Smooth muscle cell (in vitro differentiated cells): Measurements from ENCODE around the gene CCDC15. TPM values are rescaled to one million over a fixed set of nuclear protein-coding genes. Genes with fewer than 3 reads are reported as not detected.

Experiments used
- DNase-seq: peaks from one replicate; lab custom pipeline; 2025; ENCODE audit not compliant: unreplicated experiment; lab: John Stamatoyannopoulos, UW
- H2AFZ ChIP-seq: fragments of 200-600 bp; sonication (generic); 2 replicates; pipeline ENCODE4 v1.6.0; 2016; ENCODE audit warnings: antibody characterized with exemption, low read depth, mild to moderate bottlenecking
- H3F3A ChIP-seq: fragments of 200-600 bp; sonication (generic); 2 replicates; pipeline ENCODE4 v1.6.0; 2017; ENCODE audit warnings: antibody characterized with exemption, low read depth
- H3K27ac ChIP-seq: fragments of 200-600 bp; sonication (generic); 2 replicates; pipeline ENCODE4 v1.5.1; 2016; ENCODE audit warnings: low read depth, mild to moderate bottlenecking
- H3K27me3 ChIP-seq: fragments of 200-600 bp; sonication (generic); 2 replicates; pipeline ENCODE4 v1.6.1; 2016; ENCODE audit warnings: low read depth, mild to moderate bottlenecking
- H3K36me3 ChIP-seq: fragments of 200-600 bp; sonication (generic); 2 replicates; pipeline ENCODE4 v1.5.1; 2016; ENCODE audit warnings: low read depth
- H3K4me1 ChIP-seq: fragments of 200-600 bp; sonication (generic); 2 replicates; pipeline ENCODE4 v1.5.1; 2016; ENCODE audit warnings: low read depth
- H3K4me2 ChIP-seq: fragments of 200-600 bp; sonication (generic); 2 replicates; pipeline ENCODE4 v1.6.0; 2016; ENCODE audit warnings: mild to moderate bottlenecking
- H3K4me3 ChIP-seq: fragments of 200-600 bp; sonication (generic); 2 replicates; pipeline ENCODE4 v1.5.1; 2016; ENCODE audit warnings: mild to moderate bottlenecking
- H3K79me2 ChIP-seq: fragments of 200-600 bp; sonication (generic); 2 replicates; pipeline ENCODE4 v1.6.0; 2016; ENCODE audit warnings: low read depth, mild to moderate bottlenecking
- H3K9ac ChIP-seq: fragments of 200-600 bp; sonication (generic); 2 replicates; pipeline ENCODE4 v1.6.0; 2016; ENCODE audit warnings: low read depth
- H3K9me3 ChIP-seq: fragments of 200-600 bp; sonication (generic); replicated peaks from 2 replicates; pipeline ENCODE4 v1.5.1; 2016; ENCODE audit warnings: low read depth
- H4K20me1 ChIP-seq: fragments of 200-600 bp; sonication (generic); 2 replicates; pipeline ENCODE4 v1.6.0; 2016; ENCODE audit warnings: low read depth
- WGBS: methylation state at CpG from one replicate; pipeline ENCODE4 v1.1.7; 2016; ENCODE audit warnings: low lambda C conversion rate; 5-methylcytosine and 5-hydroxymethylcytosine counted together
- polyA plus RNA-seq: library from polyadenylated mRNA; unstranded; fragments of >200 nt; fragmentation: Nextera tagmentation; extraction: Ambion mirVana; gene quantifications from 2 replicates; pipeline ENCODE4 v1.2.1, GENCODE V29; 2016
- total RNA-seq: library from RNA; depleted of rRNA; stranded (reverse); fragments of >200 nt; gene quantifications from 2 replicates; pipeline ENCODE4 v1.2.3, GENCODE V29; 2014
- TF ChIP-seq, protein P1 (sequence below): fragments of 200-600 bp; sonication (generic); IDR thresholded peaks from 2 replicates; pipeline ENCODE4 v1.5.1; 2017; ENCODE audit warnings: borderline replicate concordance, mild to moderate bottlenecking, antibody characterized with exemption; ENCODE audit not compliant: insufficient read depth, poor library complexity, severe bottlenecking

The CCDC15 gene
- total and polyA plus RNA-seq, 2 experiments from 2014 or later, result 1.9 to 4.0 TPM

DNA sequence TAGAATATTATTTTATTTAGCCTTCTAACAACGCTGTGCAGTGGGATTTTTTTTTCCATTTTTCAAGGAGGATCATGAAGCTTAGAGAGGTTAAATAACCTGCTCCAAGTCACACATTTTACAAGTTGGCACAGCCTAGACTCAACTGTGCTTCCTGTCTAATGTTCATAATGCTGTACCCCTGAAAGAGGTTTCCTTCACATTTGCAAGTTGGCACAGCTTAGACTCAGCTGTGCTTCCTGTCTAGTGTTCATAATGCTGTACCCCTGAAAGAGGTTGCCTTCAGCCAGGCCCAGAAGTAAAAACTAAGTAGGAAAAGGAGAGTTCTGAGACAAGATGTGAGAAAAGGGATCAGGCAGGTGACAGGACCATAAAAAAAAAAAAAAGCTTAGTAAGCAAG, 10.3 kb upstream of the CCDC15 start:
- no peak for DNase-seq
- no peak overlapping the region for H3K27ac ChIP-seq
- 0% methylated on average over 1 of the region's 1 CpG for WGBS
- no peaks in the 10 kb centered on the region for H4K20me1 ChIP-seq
- TF ChIP-seq, protein P1, sequence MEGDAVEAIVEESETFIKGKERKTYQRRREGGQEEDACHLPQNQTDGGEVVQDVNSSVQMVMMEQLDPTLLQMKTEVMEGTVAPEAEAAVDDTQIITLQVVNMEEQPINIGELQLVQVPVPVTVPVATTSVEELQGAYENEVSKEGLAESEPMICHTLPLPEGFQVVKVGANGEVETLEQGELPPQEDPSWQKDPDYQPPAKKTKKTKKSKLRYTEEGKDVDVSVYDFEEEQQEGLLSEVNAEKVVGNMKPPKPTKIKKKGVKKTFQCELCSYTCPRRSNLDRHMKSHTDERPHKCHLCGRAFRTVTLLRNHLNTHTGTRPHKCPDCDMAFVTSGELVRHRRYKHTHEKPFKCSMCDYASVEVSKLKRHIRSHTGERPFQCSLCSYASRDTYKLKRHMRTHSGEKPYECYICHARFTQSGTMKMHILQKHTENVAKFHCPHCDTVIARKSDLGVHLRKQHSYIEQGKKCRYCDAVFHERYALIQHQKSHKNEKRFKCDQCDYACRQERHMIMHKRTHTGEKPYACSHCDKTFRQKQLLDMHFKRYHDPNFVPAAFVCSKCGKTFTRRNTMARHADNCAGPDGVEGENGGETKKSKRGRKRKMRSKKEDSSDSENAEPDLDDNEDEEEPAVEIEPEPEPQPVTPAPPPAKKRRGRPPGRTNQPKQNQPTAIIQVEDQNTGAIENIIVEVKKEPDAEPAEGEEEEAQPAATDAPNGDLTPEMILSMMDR, result no peak
- no peak overlapping the region for H3K9ac ChIP-seq
- no peak overlapping the region for H2AFZ ChIP-seq
- H3K79me2 ChIP-seq, result no peaks in the 10 kb centered on the region
- no peaks in the 10 kb centered on the region for H3K27me3 ChIP-seq
- no peaks in the 10 kb centered on the region for H3F3A ChIP-seq
- H3K4me1 ChIP-seq, result peaks cover 12% of the 10 kb centered on the region
- H3K4me3 ChIP-seq, result no peak overlapping the region
- no peaks in the 10 kb centered on the region for H3K36me3 ChIP-seq
- H3K9me3 ChIP-seq, result no peaks in the 10 kb centered on the region
- no peak overlapping the region for H3K4me2 ChIP-seq

DNA sequence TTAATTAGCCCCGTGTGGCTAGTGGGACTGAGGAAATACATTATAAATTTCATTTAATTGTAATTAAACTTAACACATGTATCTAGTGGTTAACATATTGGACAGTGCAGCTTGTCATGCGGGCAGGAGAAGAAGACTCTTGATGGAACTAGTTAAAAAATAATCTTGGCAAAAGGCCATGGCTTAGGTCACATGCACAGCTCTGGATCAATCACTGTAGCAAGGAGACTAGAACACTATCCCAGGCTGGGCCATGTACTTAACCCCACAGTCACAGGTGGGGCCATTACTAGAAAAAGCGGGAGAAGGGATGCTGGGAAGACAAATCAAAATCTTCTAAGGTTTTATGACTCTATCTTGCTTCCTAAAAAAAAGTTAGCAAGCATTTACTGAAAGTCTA, 9.4 kb upstream of the CCDC15 start:
- H3F3A ChIP-seq, result no peaks in the 10 kb centered on the region
- WGBS, result 79% methylated on average over 3 of the region's 3 CpGs
- no peak overlapping the region for H3K27ac ChIP-seq
- no peak overlapping the region for H3K4me3 ChIP-seq
- H3K36me3 ChIP-seq, result no peaks in the 10 kb centered on the region
- no peak for DNase-seq
- TF ChIP-seq, protein P1, result no peak
- no peak overlapping the region for H3K4me2 ChIP-seq
- H3K79me2 ChIP-seq, result no peaks in the 10 kb centered on the region
- peaks cover 12% of the 10 kb centered on the region for H3K4me1 ChIP-seq
- no peaks in the 10 kb centered on the region for H3K9me3 ChIP-seq
- no peaks in the 10 kb centered on the region for H3K27me3 ChIP-seq
- no peaks in the 10 kb centered on the region for H4K20me1 ChIP-seq
- no peak overlapping the region for H3K9ac ChIP-seq
- H2AFZ ChIP-seq, result no peak overlapping the region

DNA sequence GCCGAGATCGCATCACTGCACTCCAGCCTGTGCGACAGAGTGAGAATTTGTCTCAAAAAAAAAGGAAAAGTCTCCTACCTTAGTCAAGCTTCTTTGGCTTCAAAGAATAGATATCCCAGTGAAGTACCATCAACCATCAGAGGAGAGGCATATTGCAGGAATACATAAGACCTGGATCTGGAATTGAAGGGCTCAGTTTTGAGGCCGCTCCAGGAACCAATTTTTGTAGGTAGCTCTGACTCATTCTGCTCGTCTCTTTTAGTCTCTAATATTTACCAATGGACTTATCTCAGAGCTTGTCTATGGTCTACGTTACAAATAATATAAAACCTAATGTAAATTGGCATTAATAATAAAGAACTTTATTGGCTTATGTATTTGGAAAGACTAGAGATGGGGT, 8.2 kb upstream of the CCDC15 start:
- H4K20me1 ChIP-seq, result no peaks in the 10 kb centered on the region

DNA sequence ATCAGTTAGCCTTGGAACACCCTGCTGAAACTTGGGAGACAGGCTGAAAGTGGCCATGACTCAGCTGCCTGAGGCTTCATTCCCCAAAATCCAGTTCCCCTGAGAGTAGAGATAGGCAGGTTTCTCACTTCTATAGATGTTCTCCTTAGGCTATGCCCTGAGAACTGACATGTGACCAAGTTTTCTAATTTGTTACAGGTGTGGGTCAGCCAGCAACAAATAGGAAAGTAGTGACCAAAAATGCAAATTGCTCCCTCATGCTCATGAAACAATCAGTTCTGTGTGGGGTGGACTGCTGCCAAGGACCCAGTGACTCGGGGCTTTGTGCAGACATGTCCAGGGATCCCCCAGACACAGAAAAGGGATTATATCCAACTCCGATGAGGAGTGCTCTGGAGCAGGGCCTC, 7.3 kb upstream of the CCDC15 start:
- H3K27ac ChIP-seq, result no peak overlapping the region
- 73% methylated on average over 2 of the region's 2 CpGs for WGBS
- H3K79me2 ChIP-seq, result no peaks in the 10 kb centered on the region
- no peaks in the 10 kb centered on the region for H3K9me3 ChIP-seq
- H4K20me1 ChIP-seq, result no peaks in the 10 kb centered on the region
- no peak overlapping the region for H2AFZ ChIP-seq
- no peak overlapping the region for H3K4me3 ChIP-seq
- H3K4me2 ChIP-seq, result no peak overlapping the region
- peaks cover 12% of the 10 kb centered on the region for H3K4me1 ChIP-seq
- H3K9ac ChIP-seq, result no peak overlapping the region
- H3K27me3 ChIP-seq, result peaks cover under 1% of the 10 kb centered on the region
- TF ChIP-seq, protein P1, result no peak
- H3F3A ChIP-seq, result no peaks in the 10 kb centered on the region
- DNase-seq, result no peak
- H3K36me3 ChIP-seq, result no peaks in the 10 kb centered on the region

More for the DNA sequence above, 8.2 kb upstream of the CCDC15 start:
- Histone ChIP-seq H3K9ac (no peak overlapping the region), H3K4me1 (peaks cover 12% of the 10 kb centered on the region), H3K27me3 (no peaks in the 10 kb centered on the region), H2AFZ (no peak overlapping the region), H3F3A (no peaks in the 10 kb centered on the region), H3K4me3 (no peak overlapping the region), H3K4me2 (no peak overlapping the region), H3K9me3 (no peaks in the 10 kb centered on the region), H3K27ac (no peak overlapping the region), H3K79me2 (no peaks in the 10 kb centered on the region), H3K36me3 (no peaks in the 10 kb centered on the region)
- no peak for DNase-seq
- 88% methylated on average over 6 of the region's 6 CpGs for WGBS
- TF ChIP-seq, protein P1, result no peak
